ENCODE results near the gene SLC27A2.

The SLC27A2 gene

DNA sequence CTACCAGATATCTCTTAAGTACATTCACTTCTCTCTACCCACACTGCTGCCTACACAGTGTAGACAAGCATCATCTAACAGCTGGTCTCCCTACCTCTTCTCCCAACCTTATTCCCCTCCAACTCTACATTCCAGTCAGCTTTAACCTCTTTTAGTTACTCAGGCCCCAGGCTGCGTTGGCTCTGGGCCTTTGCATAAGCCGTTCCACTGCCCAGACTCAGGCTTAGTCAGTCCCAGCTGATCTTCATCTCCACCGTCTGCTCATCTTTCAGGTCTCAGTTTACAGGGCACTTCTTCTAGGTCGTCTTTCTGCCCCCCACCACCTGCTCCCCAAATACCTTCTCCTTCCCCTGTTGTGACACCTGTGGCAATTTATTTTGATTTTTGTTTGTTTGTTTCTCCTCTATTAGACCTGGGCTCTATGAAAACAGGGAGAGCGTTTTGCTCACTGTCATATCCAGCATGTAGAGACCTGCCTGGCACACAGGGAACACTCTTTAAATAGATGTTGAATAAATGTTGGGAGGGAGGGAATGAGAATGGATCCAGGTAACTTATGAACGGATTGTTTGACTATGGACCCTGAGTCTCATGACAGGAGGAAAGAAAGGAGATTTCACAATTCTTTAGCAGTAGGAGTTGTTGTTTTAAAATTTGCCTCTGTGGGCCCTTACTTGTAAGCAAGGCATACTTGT lies 11.1 kb downstream of the SLC27A2 start:
- no peak for DNase-seq

DNA sequence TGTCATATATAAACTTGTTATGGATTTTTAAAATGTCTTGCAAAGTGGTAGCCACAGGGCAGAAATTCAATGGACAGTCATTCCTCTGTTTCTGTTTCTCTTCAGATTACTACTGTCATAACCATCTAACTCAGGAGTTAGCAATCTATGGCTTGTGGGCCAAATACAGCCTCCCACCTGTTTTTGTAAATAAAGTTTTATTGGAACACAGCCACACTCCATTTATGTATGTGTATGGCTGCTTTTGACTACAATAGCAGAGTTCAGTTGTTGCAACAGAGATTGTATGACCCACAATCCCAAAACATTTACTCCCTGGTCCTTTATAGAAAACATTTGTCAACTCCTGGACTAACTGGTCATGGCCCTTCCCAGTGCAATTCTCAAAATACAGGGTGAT lies 20.0 kb downstream of the SLC27A2 start:
- no peak for DNase-seq

DNA sequence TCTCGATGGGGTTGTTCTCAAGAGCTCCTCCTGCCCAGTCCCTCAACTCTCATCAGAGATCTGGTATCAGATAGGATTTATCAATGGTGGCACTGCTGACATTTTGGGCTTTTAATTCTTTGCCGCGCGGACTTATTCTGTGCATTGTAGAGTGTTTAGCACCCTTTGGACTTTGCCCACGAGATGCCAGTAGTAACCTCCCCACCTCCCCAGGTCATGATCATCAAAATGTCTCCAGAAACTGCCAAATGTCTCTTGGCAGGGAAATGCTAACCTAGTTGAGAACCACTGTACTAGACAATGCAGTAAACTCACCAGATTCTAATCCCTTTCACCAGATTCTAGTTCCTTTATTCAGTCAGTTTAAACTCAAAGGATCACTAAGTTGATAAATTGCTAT lies 24.0 kb downstream of the SLC27A2 start:
- no peak for DNase-seq

DNA sequence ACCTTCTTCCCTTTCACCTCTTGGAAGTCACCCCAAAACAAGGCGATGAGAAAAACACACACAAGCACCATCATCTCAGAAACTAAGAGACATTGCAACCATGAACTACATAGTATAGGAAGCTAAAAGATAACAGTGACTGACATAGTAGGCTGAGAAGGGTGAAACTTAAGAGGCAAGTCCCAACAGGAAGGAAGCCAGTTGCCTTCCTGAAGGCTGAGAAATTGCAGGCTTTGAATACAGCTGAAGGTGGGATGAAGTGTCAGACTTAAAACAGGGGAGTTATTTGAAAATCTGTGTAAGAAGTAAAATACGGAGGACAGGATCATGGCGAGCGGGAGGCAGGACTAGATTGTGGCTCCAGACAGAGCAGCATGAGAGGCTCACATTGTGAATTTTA lies 27.8 kb downstream of the SLC27A2 start:
- no peak for DNase-seq

DNA sequence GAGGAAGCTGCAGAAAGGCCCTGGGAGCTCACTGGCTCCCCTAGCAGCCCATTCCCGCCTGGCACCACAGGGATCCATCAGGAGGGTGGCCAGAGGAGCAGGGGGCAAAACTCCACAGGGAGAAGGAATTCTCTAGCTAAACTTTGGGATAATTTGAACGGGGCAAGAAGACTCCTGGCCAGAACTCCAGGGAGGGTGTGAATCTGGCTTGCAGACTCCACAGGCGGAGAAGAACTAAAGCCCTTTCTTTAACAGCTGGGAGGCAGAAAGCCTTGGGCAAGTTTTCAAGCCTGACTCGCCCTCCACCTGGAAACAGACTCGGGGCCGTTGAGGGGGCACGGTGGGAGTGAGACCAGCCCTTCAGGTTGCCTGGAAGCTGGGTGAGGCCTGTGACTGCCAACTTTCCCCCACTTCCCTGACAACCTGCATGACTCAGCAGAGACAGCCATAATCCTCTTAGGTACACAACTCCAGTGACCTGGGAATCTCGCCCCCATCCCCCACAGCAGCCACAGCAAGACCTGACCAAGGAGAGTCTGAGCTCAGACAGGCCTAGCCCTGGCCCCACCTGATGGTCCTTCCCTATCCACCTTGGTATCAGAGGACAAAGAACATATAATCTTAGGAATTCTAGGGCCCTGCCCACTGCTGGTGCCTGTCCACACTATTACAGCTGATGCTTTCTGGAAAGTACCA lies 28.6 kb downstream of the SLC27A2 start:
- no peak for DNase-seq

DNA sequence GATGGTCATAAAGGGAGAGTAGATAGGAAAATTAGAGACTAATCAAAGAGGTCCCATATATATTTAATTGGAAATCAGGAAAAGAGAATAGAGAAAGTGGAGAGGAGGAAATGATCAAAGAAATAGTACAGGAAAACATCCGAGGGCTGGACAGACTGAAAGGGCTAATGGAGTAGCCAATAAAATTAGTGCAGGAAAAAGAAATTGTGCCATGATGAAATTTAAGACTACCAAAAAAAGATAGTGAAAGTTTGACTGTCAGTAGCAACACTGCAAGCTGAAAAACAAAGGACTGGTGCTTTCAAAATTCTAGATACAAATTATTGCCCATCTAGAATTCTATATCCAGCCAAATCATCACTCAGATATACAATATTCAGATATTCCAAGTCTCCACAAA lies 36.3 kb downstream of the SLC27A2 start:
- no peak for DNase-seq

DNA sequence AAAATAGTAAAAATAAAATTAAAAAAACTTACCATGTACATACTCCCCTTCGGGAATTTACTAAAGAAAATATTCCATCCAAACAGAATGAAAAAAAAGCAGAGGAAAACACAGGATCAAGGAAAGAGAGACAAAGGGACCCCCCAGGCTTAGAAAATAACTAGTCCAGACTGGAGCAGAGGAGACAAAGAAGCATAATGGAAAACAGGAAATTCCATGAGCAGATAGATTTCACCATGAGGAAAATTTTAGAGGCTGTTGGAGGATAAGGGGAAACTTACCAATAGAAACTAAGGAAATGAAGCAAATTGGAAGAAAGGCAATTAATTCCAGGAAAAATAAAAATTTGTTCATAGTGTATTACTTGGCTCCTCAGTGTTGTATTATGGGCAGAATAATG lies 36.7 kb downstream of the SLC27A2 start:
- DNase-seq: no peak

DNA sequence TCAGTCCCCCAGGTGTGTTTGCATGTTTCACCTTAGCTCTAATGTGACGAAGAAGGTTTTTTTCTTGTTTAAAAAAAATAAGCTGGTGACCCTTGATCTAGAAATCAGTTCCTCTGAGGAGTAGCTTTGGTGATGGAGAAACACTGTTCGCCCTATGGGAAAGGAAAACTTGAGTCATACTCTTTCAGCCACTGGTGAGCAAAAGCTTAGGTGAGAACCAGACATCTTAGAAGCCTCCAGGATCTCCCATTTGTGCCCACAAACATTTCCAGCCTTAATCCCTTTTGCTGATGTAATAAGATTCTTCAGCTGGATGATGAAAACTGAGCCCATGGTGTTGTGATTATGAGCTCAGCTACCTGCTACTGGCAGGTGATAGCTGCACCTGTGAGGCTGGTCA lies 37.8 kb downstream of the SLC27A2 start:
- DNase-seq: no peak

DNA sequence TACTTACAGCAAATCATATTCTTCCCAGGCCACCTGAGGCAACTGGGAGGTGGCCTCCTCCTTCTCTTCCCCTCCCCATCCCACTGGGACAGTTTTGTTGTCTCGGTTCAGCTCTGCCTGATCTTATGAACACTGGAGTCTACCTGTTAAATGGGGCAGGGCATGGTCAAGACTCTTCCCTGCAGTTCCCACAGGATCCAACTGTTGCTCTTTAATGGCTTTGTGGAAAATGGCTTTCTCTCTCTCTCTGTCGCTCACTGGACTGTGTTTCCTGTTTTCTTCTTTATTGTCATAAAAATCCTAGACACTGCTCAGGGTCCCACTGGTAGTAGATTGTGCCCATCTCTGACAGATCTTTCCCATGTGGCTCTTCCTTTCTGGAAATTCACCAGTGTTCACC lies 40.2 kb downstream of the SLC27A2 start:
- no peak for DNase-seq

DNA sequence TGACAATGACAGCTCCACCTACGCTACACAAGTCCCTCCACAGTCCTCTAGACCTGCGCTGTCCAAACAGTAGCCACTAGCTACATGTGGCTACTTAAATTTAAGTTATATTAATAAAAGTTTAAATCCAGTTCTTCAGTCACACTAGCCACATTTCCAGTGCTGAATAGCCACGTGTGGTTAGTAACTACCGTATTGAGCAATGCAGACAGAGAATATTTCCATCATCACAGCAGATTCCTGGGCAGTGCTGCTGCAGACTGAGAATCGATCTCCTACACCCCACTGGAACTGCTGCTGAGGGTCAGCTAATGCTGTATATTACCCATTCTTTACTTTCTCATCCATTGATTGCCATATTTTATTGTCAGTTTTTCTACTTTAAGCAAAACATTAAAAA lies 42.6 kb downstream of the SLC27A2 start:
- DNase-seq: no peak

DNA sequence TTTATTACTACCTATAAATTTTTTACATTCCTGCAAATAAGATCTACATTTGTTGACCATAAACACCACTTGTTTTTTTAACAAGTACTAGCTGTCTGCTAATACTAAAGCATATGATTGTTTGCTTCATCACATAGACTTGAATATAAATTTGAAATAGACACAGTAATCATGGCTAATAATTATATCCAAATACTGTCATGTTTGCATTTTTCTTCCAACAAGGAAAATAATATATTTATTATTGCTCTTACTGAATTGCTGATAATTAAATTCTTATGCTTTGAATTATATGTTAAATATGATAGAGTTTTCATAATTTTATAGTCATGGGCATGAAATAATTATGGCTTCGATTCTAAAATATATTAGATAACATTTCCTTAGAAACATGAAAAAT lies 43.1 kb downstream of the SLC27A2 start:
- no peak for DNase-seq

DNA sequence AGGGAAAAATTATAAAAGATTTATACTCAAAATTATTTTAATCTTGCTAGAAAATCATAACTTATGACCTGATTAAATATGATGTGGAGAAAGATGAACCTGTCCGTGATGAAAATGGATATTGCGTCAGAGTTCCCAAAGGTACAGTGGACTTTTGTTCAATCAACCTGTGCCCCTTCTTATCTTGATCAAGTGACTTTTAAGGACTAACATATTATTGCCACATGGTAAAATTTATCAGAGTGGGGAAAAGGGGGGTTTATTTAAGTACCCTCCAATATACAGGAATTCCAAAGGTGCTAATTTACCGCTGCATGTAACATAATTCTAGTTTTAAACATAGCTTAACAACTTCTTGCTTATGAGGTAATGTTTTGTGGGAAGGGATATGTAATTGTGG lies 43.9 kb downstream of the SLC27A2 start:
- DNase-seq: no peak

DNA sequence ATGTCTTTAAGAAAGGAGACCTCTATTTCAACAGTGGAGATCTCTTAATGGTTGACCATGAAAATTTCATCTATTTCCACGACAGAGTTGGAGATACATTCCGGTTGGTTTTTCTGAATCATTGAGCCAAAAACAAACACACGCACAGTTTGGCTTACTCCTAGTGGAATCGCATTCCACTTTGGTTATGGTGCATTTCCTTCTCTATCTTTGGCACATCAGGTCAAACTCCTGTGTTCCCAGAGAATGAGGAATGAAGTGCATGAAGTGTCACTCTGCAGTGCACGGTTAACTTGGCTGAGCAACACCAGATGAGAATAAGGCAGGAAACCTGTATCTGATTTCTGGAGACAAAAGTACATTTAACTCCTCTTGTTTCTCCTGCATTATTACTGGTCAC lies 45.1 kb downstream of the SLC27A2 start:
- no peak for DNase-seq

DNA sequence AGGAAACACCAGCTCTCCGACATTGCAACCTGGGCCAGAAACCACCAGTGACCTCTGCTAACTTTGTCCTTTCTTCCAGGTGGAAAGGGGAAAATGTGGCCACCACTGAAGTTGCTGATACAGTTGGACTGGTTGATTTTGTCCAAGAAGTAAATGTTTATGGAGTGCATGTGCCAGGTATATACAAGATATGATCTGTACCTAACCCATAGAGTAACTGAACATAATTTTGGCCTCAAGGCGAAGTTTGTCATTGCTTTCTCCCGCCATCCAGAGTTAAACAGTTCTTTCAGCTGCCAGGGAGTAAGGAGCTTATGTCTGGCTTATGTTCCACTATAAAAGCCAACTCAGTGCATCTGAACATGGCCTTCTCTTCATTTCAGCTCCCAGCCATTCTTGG lies 46.9 kb downstream of the SLC27A2 start:
- no peak for DNase-seq

DNA sequence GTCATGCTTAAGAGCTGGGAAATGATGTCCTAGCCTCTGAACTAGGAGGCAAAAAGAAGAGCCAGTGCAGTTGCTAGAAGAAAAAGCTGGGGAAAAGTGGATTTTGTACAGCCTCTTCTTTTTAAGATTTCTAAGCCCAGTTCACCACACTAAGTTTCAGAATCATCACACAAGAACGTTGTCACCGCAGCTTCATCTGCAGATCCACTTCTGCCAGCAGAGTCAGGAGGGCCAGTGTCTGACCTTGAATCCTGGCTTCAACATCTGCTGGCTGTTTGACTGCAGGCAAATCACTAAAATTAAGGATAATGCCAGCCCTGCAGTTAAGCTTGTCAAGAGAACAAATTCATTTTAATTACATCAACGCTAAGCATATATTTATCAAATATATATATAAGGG lies 47.3 kb downstream of the SLC27A2 start:
- DNase-seq: no peak

DNA sequence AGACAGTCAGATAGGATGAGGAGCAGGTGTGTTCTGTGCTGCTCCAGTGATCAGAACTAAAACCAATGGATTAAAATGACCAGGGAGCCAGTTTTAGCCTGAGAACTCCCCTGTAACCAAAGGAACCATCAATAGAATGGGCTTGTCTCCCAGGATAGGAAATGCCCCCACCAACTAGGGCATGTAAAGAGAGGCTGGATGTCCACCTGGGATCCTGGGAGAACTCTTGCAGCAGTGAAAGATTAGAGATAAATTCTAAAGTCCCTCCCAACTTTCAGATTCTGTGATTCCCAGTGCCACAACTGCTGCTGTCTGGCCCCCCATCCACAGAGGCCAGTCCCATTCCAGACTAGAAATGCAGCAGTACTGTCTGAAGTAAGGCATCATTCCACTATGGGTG lies 49.8 kb downstream of the SLC27A2 start:
- no peak for DNase-seq

DNA sequence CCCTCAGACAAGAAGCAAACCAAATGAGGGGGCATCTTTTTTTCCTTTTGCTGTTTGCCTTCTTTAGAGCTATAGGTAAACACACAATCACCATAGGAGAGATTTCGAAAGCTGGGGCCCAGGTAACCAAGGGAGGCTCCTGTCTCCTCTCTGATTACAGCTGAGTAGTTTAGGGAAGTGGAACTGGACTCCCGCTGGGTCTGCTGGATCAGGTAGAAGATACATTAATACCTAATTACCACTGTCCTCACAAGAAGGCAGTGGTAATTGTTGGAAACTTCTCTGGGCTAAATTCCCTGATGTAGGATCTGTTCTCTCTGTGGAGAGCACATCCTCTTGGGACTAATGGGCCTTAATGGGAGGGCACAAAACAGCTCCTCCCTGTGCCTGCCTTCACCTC lies 50.8 kb downstream of the SLC27A2 start:
- DNase-seq: no peak

DNA sequence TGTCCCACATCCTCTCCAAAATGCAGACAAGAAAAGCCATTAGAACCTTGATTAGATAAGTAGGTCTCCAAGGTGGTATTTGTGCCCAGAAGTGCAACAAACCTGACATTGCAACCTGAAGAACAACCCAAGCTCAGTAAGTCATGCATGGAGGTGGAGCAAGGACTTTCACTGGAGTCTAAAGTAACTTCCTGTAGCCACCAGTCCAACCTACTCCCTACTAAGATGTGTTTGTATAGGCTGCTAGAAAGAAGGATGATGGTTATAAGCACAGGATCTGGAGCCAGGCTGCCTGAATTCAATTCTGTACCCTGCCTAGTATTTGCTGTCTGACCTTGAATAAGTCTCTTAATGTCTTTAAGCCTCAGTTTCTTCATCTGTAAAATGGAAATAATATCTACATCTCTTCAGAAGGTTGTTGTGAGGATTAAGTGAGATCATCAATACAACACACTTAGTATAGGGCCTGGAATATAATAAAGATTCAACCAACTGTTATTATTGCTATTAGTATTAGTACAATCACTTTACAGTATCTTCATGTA lies 51.3 kb downstream of the SLC27A2 start:
- DNase-seq: no peak

DNA sequence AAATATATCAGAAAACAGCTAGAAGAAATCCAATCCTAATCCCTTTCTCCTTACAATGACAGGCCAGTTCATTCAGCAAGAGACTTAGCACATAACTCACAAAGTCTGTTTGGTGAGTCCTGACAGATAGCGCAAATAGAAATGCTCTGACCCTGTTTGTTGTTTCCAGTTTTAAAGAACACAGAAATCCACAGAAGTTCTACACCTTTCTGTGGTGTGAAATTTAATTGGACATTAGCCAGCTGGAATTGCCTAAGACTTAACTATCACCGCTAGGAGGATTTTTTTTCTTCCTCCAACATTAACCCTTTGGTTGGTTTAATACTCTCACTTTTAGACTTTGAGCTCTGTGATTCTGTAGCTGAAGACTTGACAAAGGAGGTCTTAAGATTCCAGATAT lies 52.8 kb downstream of the SLC27A2 start:
- no peak for DNase-seq

DNA sequence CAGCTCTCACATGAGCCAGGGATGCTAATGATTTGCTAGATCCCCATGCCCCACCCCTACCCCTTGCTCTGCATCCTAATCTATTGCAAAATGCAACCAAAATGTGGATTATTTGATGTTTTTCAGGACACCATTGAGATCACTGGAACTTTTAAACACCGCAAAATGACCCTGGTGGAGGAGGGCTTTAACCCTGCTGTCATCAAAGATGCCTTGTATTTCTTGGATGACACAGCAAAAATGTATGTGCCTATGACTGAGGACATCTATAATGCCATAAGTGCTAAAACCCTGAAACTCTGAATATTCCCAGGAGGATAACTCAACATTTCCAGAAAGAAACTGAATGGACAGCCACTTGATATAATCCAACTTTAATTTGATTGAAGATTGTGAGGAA lies 53.8 kb downstream of the SLC27A2 start:
- no peak for DNase-seq

DNA sequence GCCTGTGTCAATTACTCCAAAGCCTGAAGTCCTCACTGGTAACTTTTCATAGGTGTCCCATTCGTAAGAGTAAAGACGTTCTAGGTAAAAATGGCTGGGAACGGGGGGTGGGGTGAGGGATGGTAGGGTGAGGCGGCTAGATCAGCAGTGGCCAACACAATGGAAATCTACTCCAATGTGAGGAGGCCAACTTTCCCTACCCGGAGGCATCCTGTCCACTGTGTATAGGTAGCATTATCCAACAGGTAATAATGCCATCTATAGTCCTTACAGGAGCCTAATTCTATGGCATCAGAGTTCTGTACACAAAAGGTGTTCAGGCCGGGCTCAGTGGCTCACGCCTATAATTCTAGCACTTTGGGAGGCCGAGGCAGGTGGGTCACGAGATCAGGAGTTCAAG lies 54.4 kb downstream of the SLC27A2 start:
- DNase-seq: no peak

DNA sequence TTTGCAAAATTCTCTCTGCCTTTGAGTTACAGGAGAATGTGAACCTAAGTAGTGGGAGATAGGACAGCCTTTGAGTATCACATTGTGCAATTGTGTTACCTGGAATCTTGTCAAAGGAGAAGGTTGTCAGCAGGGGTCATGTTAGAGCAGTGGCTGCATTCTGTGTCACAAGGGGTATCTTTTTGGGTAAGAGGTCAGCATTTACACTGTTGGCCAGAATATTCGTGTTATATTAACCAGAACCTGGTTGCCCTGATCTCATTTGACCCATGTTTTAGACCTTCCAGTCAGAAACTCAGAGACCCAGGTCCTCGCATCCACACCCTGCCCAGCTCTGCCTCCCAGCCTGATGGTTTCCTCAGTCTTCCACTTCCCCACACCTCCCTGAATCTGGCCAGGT lies 56.3 kb downstream of the SLC27A2 start:
- DNase-seq: no peak

DNA sequence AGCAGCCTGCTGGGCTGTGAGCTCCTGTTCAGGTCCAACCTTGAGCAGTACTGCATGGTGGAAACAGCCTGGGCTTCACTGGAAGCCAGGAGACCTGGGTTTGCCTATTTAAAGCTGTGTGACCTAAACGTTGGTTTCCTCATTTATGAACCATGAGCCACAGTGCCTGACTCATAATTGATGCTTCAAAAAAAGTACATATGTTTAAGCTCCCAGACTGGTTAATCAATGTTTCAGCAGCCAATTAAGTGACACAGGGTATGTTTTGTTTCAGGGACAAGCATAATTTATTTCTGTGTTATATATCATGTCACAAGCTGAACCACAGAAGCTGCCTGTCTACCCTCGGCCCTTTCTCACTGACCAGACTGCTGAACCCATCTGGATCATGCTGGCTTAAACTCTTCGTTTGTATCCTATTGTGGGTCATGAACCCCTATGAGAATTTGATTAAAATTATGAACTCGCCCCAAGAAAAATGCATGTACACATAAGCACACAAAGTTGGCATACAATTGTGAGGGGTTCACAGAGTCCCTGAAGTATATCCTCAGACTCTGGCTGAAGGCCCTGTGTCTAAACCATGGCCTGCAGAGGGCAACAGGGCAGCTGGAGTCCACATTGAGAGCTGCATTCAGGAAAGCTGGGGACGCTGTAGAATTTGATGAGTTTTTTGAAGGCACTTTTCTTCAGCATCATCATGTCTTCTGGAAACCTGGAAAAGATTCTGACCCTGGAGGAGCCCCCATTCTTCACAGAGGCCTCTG lies 59.9 kb downstream of the SLC27A2 start:
- no peak for DNase-seq

DNA sequence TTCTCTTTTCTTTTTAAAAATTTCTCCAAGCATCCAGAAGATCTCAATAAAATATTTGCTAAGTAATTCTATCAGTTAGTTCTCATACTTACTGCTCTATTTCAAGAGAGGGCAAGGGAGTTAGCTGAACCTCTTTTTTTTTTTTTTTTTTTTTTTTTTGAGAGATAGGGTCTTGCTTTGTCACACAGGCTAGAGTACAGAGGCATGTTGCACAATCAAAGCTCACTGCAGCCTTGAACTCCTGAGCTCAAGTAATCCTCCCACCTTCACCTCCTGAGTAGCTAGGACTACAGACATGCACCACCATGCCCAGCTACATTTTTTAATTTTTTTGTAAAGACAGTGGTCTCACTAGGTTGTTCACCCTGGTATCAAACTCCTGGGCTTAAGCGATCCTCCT lies 62.2 kb downstream of the SLC27A2 start:
- DNase-seq: no peak

Measured in T-helper 1 cell (primary cell).